IgD-negative memory B cell (primary cell): ENCODE data around the gene AMZ1. TPM values are rescaled to one million over a fixed set of nuclear protein-coding genes. Genes with fewer than 3 reads are reported as not detected.

ENCODE experiments used
- H3K27ac Mint-ChIP-seq, 3 donors: one replicate each; pipeline ENCODE4 v1.8.0; 2020 to 2022; ENCODE audit warnings: mild to moderate bottlenecking in 3 of 3, mixed read lengths in 3 of 3, moderate library complexity in 1 of 3
- H3K27me3 Mint-ChIP-seq: one replicate; pipeline ENCODE4 v1.8.0; 2021; ENCODE audit warnings: mixed read lengths
- H3K36me3 Mint-ChIP-seq: one replicate; pipeline ENCODE4 v1.8.0; 2020; ENCODE audit warnings: mild to moderate bottlenecking, mixed read lengths
- H3K4me1 Mint-ChIP-seq, 3 donors: one replicate each; pipeline ENCODE4 v1.8.0; 2020 to 2022; ENCODE audit warnings: mixed read lengths in 3 of 3, mild to moderate bottlenecking in 1 of 3
- H3K4me3 Mint-ChIP-seq, 4 donors: one replicate each; pipeline ENCODE4 v1.8.0; 2020 to 2022; ENCODE audit warnings: mild to moderate bottlenecking in 4 of 4, mixed read lengths in 4 of 4, moderate library complexity in 3 of 4
- H3K9me3 Mint-ChIP-seq, 3 donors: one replicate each; pipeline ENCODE4 v1.8.0; 2020 to 2021; ENCODE audit warnings: mixed read lengths in 3 of 3, mild to moderate bottlenecking in 1 of 3
- polyA plus RNA-seq: library from polyadenylated mRNA; unstranded; fragments of 300-500 nt; fragmentation: Illumina TruSeq; gene quantifications from one replicate; pipeline ENCODE4 v1.2.3, GENCODE V29; 2021

The AMZ1 gene
- polyA plus RNA-seq, 1 donor from 2014 or later = 1.9 TPM

DNA sequence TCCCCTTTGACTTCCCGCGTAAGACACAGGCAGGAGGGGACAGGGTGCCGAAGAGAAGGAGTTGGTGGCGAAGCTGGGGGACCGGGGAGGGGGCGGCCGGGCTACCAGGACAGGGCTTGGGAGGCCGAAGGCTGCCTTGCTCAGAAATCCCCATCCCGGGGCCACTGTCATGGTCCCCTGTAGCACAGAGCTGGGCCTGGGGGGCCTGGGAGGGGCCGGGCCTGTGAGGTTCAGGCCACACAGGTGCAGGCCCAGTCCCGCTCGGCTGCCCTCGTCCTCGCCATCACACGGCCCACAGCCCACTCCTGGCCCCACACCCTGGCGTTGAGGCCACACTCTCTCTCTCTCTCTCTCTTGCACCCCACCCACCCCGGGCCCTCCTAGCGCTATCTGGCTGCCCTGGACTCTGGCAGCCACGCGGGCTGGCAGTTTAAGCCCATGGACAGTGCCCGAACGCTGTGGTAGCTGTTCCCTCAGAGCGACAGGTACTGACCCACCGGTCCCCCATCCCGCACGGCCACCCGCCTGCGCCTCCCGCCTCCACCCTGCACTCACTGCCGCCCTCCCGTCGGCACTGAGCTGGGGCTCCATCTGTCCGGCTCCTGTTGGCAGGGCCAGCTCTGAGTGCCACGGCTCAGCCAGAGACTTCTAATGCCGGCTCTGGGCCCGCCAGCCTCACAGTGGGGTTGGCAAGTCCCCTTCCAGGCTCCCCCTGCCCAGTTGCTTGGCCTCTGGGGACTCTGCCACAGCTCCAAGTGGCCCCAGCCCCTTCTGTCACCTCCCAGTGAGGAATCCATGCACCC lies 28.2 kb upstream of the AMZ1 start:
- H3K27ac Mint-ChIP-seq = no peak overlapping the region
- H3K36me3 Mint-ChIP-seq = peaks cover 1% of the 10 kb centered on the region
- H3K4me3 Mint-ChIP-seq = no peak overlapping the region

GRCh38 chr7:2660359-2661095 lies 27.5 kb upstream of the AMZ1 start:
- Mint-ChIP-seq H3K36me3 (peaks cover 1% of the 10 kb centered on the region), H3K4me1 (peaks cover 0 to 1% (median 0%) of the 10 kb centered on the region in 3 donors), H3K4me3 (no peak overlapping the region), H3K9me3 (no peaks in the 10 kb centered on the region), H3K27ac (peak overlapping the region in 1 of 3 donors; percentile 57), H3K27me3 (no peaks in the 10 kb centered on the region)

More for the DNA sequence above, 28.2 kb upstream of the AMZ1 start:
- H3K27me3 Mint-ChIP-seq = no peaks in the 10 kb centered on the region
- H3K9me3 Mint-ChIP-seq = no peaks in the 10 kb centered on the region
- peaks cover 0 to 1% (median 0%) of the 10 kb centered on the region in 3 donors for H3K4me1 Mint-ChIP-seq

DNA sequence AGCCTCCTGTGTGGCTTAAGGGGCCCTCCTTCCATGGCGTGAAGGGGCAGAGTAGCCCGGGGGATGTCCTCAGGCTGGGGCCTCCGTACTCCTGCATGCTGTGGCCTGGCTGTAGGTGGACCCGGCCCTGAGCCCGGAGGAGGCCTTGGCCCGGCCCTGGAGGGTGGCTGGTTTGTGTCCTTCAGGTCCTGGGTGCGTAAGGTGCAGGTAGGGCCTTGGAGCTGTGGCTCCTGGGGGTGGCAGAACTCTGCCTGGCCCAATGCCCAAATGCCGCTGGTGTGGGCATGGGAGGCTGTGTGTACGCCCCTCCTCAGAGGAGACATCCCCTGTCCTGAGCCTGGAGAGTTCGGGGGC lies 26.9 kb upstream of the AMZ1 start:
- Mint-ChIP-seq H3K27ac (peak overlapping the region in 1 of 3 donors; percentile 57), H3K36me3 (peaks cover 1% of the 10 kb centered on the region), H3K9me3 (no peaks in the 10 kb centered on the region), H3K4me1 (peaks cover 0 to 1% (median 0%) of the 10 kb centered on the region in 3 donors), H3K4me3 (no peak overlapping the region), H3K27me3 (no peaks in the 10 kb centered on the region)

GRCh38 chr7:2661602-2662272 lies 26.3 kb upstream of the AMZ1 start:
- Mint-ChIP-seq H3K27ac (no peak overlapping the region), H3K9me3 (no peaks in the 10 kb centered on the region), H3K4me1 (peaks cover 0 to 1% (median 0%) of the 10 kb centered on the region in 3 donors), H3K27me3 (peaks cover 3% of the 10 kb centered on the region), H3K36me3 (peaks cover 1% of the 10 kb centered on the region), H3K4me3 (no peak overlapping the region)

- Mint-ChIP-seq H3K4me1 (peaks cover 0 to 1% (median 0%) of the 10 kb centered on the region in 3 donors), H3K36me3 (no peaks in the 10 kb centered on the region), H3K27me3 (peaks cover 9% of the 10 kb centered on the region), H3K4me3 (no peak overlapping the region), H3K9me3 (no peaks in the 10 kb centered on the region), H3K27ac (no peak overlapping the region)
These were observed 25.5 kb upstream of the AMZ1 start for GRCh38 chr7:2662273-2663120.

DNA sequence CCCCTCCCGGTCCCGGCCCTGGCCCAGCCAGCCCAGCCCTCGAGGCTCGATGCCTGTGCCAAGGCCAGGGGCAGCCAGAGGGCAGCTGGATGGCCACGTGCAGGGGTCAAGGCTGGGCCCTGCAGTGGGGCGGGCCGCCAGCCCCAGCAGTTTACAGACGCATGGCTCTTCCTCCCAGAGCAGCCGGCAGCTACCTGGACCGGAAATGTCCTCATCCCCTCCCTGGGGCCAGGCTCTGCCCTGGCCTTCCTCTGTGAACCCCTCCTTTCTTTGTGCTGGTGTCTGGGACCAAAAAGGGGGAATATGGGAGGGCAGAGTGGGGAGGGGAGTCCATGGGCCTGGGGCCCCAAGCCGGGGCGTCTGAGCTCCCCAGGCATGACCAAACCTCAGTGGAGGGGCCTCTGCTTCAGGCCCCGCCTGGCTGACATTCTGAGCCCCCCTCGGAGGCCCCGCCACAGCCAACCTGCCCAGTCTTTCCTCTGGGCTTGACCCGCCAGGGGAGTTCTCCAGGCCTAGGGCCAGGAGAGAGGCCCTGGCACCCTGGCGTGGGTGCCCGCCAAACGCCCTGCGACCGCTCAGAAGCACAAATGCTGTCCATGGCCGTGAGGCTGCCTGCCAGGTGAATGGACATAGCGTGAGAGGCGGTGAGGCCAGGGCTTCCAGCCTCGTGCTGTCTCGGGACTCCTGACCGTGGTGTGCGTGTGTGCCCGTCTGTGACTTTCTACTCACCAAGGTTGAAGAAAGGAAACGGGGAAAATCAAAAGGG lies 24.7 kb upstream of the AMZ1 start:
- no peak overlapping the region for H3K4me3 Mint-ChIP-seq
- H3K27me3 Mint-ChIP-seq = peaks cover 9% of the 10 kb centered on the region
- H3K4me1 Mint-ChIP-seq = peaks cover 0 to 1% (median 0%) of the 10 kb centered on the region in 3 donors
- no peaks in the 10 kb centered on the region for H3K36me3 Mint-ChIP-seq
- no peaks in the 10 kb centered on the region for H3K9me3 Mint-ChIP-seq
- H3K27ac Mint-ChIP-seq = no peak overlapping the region

- Mint-ChIP-seq H3K27me3 (peaks cover 9% of the 10 kb centered on the region), H3K27ac (no peak overlapping the region), H3K36me3 (no peaks in the 10 kb centered on the region), H3K4me3 (no peak overlapping the region), H3K4me1 (peaks cover 0 to 1% (median 0%) of the 10 kb centered on the region in 3 donors), H3K9me3 (no peaks in the 10 kb centered on the region)
These were observed 24.0 kb upstream of the AMZ1 start for GRCh38 chr7:2663960-2664359.

DNA sequence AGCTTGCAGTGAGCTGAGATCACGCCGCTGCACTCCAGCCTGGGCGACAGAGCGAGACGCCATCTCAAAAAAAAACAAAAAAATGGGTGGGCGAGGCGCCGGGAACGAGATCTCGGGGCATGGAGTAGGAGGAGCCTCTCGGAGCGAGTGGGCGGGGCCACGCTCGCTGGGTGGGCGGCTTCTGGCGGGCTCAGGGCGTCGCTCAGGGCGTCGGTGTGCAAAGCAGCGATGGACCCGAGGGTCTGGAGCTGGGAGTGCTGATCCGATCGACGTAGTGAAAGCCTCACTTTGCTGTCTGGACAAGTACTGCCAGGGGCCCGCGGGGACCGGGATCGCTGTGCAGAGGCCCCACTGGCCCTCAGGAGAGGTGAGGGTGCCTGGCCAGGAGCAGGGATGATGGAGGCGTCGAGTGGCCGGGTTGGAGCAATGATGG lies 22.6 kb upstream of the AMZ1 start:
- H3K4me3 Mint-ChIP-seq = peak overlapping the region in 1 of 4 donors; percentile 36
- no peak overlapping the region for H3K27ac Mint-ChIP-seq
- H3K9me3 Mint-ChIP-seq = no peaks in the 10 kb centered on the region

GRCh38 chr7:2666155-2666554 lies 21.8 kb upstream of the AMZ1 start:
- Mint-ChIP-seq H3K36me3 (no peaks in the 10 kb centered on the region), H3K9me3 (no peaks in the 10 kb centered on the region), H3K4me1 (peaks cover 0 to 12% (median 4%) of the 10 kb centered on the region in 3 donors), H3K27ac (no peak overlapping the region), H3K27me3 (peaks cover 22% of the 10 kb centered on the region), H3K4me3 (no peak overlapping the region)

More for the DNA sequence above, 22.6 kb upstream of the AMZ1 start:
- no peaks in the 10 kb centered on the region for H3K36me3 Mint-ChIP-seq
- peaks cover 0 to 5% (median 1%) of the 10 kb centered on the region in 3 donors for H3K4me1 Mint-ChIP-seq
- peaks cover 14% of the 10 kb centered on the region for H3K27me3 Mint-ChIP-seq

- H3K4me1 Mint-ChIP-seq = peaks cover 0 to 12% (median 4%) of the 10 kb centered on the region in 3 donors
- H3K9me3 Mint-ChIP-seq = no peaks in the 10 kb centered on the region
- H3K4me3 Mint-ChIP-seq = no peak overlapping the region
- peak overlapping the region in 1 of 3 donors; percentile 67 for H3K27ac Mint-ChIP-seq
- no peaks in the 10 kb centered on the region for H3K36me3 Mint-ChIP-seq
- H3K27me3 Mint-ChIP-seq = peaks cover 22% of the 10 kb centered on the region
These were observed 21.3 kb upstream of the AMZ1 start for GRCh38 chr7:2666588-2667250.

- H3K4me1 Mint-ChIP-seq = peaks cover 0 to 12% (median 4%) of the 10 kb centered on the region in 3 donors
- peaks cover 22% of the 10 kb centered on the region for H3K27me3 Mint-ChIP-seq
- no peaks in the 10 kb centered on the region for H3K9me3 Mint-ChIP-seq
- H3K36me3 Mint-ChIP-seq = no peaks in the 10 kb centered on the region
- H3K4me3 Mint-ChIP-seq = no peak overlapping the region
- H3K27ac Mint-ChIP-seq = no peak overlapping the region
These were observed 20.2 kb upstream of the AMZ1 start for GRCh38 chr7:2667843-2668242.

DNA sequence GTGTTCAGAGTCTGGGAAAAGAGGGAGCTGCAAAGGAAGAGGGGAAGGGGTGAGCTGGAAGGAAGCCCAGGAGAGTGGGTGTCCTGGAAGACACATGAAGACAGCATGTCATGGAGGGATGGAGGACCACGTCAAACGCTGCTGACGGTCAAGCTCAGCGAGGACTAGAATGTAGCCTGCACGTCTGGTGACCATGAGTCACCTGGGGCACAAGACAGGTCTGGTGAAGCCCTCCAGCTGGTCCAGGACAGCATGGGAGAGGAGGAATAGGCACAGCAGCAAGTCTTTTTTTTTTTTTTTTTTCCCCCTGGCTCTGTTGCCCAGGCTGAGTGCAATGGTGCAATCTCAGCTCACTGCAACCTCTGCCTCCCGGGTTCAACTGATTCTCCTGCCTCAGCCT lies 19.6 kb upstream of the AMZ1 start:
- no peaks in the 10 kb centered on the region for H3K36me3 Mint-ChIP-seq
- H3K4me1 Mint-ChIP-seq = peaks cover 0 to 12% (median 4%) of the 10 kb centered on the region in 3 donors
- peaks cover 22% of the 10 kb centered on the region for H3K27me3 Mint-ChIP-seq
- H3K27ac Mint-ChIP-seq = no peak overlapping the region
- no peaks in the 10 kb centered on the region for H3K9me3 Mint-ChIP-seq
- H3K4me3 Mint-ChIP-seq = no peak overlapping the region

GRCh38 chr7:2670171-2670570 lies 17.8 kb upstream of the AMZ1 start:
- no peak overlapping the region for H3K27ac Mint-ChIP-seq
- H3K36me3 Mint-ChIP-seq = peaks cover 5% of the 10 kb centered on the region
- H3K27me3 Mint-ChIP-seq = peaks cover 22% of the 10 kb centered on the region
- no peak overlapping the region for H3K4me3 Mint-ChIP-seq
- peaks cover 0 to 12% (median 3%) of the 10 kb centered on the region in 3 donors for H3K4me1 Mint-ChIP-seq
- no peaks in the 10 kb centered on the region for H3K9me3 Mint-ChIP-seq
